Dendritic cell treated with granulocyte-macrophage colony-stimulating factor and Interleukin-4, amounts not matched to agents 40 ng/mL and 50 ng/mL, for 4 days (primary cell): Measurements from ENCODE around the gene ARIH1.

Source experiments
- H3K27ac Mint-ChIP-seq: one replicate; pipeline ENCODE4 v1.8.0; 2022; ENCODE audit warnings: mild to moderate bottlenecking, mixed read lengths
- H3K27me3 Mint-ChIP-seq: one replicate; pipeline ENCODE4 v1.8.0; 2022; ENCODE audit warnings: mild to moderate bottlenecking, mixed read lengths
- H3K36me3 Mint-ChIP-seq: one replicate; pipeline ENCODE4 v1.8.0; 2022; ENCODE audit warnings: low read depth, mixed read lengths
- H3K4me1 Mint-ChIP-seq: one replicate; pipeline ENCODE4 v1.8.0; 2022; ENCODE audit warnings: low read depth, mixed read lengths
- H3K4me3 Mint-ChIP-seq: one replicate; pipeline ENCODE4 v1.8.0; 2022; ENCODE audit warnings: mild to moderate bottlenecking, moderate library complexity, mixed read lengths
- H3K9me3 Mint-ChIP-seq: one replicate; pipeline ENCODE4 v1.8.0; 2022; ENCODE audit warnings: mixed read lengths
- intact Hi-C: fragments of 100-400 bp; cut with micrococcal nuclease; formaldehyde crosslinking; loops from one replicate; pipeline ENCODE4 v1.15.0; 2022

ARIH1 gene

DNA sequence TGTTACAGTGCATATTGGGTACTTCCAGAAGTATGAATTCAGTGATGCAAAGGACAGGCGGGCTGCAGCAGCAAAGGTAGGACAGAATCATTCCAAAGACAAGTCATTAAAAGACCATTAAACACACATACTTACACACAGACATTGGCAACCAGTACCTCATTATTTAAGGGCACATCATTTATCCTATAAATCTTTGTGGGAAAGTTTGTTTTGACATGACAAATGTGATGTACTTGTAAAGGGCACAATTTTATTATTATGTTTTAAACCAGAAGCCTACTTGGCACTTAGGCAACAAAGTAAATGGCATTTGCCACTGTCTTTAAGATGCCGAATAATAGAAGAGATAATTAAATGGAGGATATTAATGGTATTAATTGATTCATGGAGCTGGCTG is 22.7 kb downstream of the ARIH1 start:
- no peaks in the 10 kb centered on the region for H3K9me3 Mint-ChIP-seq
- no peaks in the 10 kb centered on the region for H3K27me3 Mint-ChIP-seq
- intact Hi-C loops = no loop called here
- no peak overlapping the region for H3K27ac Mint-ChIP-seq
- peaks cover 30% of the 10 kb centered on the region for H3K36me3 Mint-ChIP-seq
- no peak overlapping the region for H3K4me3 Mint-ChIP-seq
- H3K4me1 Mint-ChIP-seq = peaks cover 23% of the 10 kb centered on the region

DNA sequence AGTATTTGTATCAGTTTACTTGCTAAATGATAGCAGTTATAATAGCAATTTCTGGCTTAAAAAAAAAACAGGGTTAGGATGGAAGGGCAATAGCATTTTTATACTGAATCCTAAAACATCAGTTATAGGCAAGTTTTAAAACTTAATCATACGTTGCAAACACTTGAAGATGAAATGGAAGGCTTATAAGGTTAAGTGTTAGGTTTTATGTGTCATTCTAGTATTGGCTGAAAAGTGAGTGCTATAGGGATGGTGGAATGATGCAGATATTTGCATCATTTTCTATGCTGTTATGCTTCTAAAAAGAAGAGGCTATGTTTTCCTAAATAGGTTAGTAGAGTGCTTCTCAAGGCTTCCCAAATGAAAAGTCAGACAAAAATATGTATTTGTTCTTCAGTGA is 23.3 kb downstream of the ARIH1 start:
- H3K9me3 Mint-ChIP-seq = no peaks in the 10 kb centered on the region
- intact Hi-C loops = no loop called here
- no peak overlapping the region for H3K4me3 Mint-ChIP-seq
- H3K4me1 Mint-ChIP-seq = peaks cover 23% of the 10 kb centered on the region
- no peak overlapping the region for H3K27ac Mint-ChIP-seq
- peaks cover 30% of the 10 kb centered on the region for H3K36me3 Mint-ChIP-seq
- no peaks in the 10 kb centered on the region for H3K27me3 Mint-ChIP-seq

DNA sequence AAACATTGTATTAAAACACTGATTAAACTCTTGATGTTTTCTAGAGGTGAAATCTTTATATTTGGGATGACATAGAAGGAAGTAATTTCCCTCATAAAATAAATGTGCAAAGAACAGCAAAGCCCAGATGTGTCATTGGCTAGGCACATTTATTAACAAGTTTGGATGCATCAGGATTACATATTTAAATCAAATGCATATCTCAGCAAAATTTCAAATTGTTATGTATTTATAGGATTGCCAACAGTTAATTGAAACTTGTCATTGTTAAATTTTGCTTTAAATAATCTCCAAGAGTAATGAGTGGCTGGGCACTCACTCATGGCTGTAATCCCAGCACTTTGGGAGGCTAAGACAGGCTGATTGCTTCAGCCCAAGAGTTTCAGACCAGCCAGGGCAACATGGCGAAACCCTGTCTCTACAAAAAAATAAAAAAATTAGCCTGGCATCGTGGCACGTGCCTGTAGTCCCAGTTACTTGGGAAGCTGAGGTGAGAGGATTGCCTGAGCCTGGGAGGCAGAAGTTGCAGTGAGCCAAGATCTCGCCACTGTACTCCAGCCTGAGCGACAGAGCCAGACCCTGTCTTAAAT is 28.2 kb downstream of the ARIH1 start:
- Mint-ChIP-seq H3K9me3 (no peaks in the 10 kb centered on the region), H3K27ac (no peak overlapping the region), H3K27me3 (no peaks in the 10 kb centered on the region), H3K4me3 (no peak overlapping the region), H3K36me3 (peaks cover 29% of the 10 kb centered on the region), H3K4me1 (peaks cover 27% of the 10 kb centered on the region)
- intact Hi-C loops = no loop called here

DNA sequence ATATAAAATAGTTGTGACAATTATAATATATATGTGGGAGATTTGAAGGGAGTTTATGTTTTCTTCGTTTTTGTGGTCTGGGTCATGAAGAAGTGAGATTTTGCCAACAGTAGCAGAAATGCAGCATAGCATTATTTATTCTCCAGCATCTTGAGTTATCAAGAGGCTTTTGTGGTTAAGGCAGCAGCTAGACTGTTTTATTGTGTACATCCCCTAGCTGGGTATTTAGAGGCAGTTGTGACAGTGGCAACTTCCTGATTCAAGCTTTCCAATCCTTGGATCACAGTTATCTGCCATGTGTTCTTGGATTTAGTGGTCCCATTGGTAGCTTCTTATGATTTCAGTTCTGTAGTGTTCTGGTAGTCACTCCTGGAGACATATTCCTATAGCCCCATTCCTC is 29.0 kb downstream of the ARIH1 start:
- H3K27ac Mint-ChIP-seq = no peak overlapping the region
- no peaks in the 10 kb centered on the region for H3K9me3 Mint-ChIP-seq
- no peaks in the 10 kb centered on the region for H3K27me3 Mint-ChIP-seq
- intact Hi-C loops = no loop called here
- peaks cover 29% of the 10 kb centered on the region for H3K36me3 Mint-ChIP-seq
- peaks cover 27% of the 10 kb centered on the region for H3K4me1 Mint-ChIP-seq
- H3K4me3 Mint-ChIP-seq = no peak overlapping the region

DNA sequence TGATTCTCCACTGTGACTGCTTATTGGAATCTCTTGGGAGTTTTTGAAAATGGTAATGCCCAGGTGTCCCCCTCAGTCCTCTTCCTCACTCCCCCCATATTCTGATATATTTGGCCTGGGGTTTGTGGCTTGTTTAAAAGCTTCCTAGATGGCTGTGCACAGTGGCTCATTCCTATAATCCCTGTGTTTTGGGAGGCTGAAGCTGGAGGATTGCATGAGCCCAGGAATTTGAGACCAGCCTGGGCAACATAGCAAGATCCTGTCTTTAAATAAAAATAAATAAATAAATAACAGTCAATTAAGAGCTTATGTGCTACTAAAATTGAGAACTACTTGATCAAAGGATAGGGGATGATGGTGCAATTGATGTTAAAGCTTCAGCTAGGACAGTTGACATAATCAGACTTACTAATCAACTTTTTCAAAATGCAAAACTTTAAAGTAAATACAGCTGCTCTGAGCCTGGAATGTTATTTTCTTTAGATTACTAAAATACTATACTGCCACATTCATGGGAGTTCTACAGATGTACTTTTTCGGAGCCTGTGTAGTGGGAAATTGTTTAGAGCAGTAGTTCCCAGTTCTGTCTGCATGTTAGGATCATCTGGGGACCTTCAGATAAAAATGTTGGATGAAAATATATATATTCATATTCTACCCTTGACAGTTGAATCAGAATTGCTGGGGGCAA is 33.4 kb downstream of the ARIH1 start:
- peaks cover 38% of the 10 kb centered on the region for H3K4me1 Mint-ChIP-seq

DNA sequence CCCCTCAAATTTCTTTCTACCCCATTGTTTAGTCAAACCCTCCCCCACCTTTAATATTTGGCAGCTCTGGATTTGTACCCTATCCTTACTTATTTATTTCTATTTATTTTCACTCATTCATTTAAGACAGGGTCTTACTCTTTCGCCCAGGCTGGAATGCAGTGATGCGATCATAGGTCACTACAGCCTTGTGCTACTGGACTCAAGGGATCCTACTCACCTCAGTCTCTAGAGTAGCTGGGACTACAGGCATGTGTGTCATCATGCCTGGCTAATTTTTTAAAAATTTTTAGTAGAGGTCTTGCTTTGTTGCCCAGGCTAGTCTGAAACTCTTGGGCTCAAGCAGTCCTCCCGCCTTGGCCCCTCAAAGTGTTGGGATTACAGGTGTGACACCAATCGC is 35.4 kb downstream of the ARIH1 start:
- Mint-ChIP-seq H3K27ac (no peak overlapping the region), H3K9me3 (no peaks in the 10 kb centered on the region), H3K4me3 (no peak overlapping the region), H3K36me3 (peaks cover 9% of the 10 kb centered on the region), H3K27me3 (no peaks in the 10 kb centered on the region), H3K4me1 (peaks cover 28% of the 10 kb centered on the region)
- intact Hi-C loops = no loop called here

More for the DNA sequence above, 33.4 kb downstream of the ARIH1 start:
- intact Hi-C loops = no loop called here
- no peak overlapping the region for H3K4me3 Mint-ChIP-seq
- H3K36me3 Mint-ChIP-seq = peaks cover 6% of the 10 kb centered on the region
- no peaks in the 10 kb centered on the region for H3K27me3 Mint-ChIP-seq
- H3K9me3 Mint-ChIP-seq = no peaks in the 10 kb centered on the region
- H3K27ac Mint-ChIP-seq = no peak overlapping the region

DNA sequence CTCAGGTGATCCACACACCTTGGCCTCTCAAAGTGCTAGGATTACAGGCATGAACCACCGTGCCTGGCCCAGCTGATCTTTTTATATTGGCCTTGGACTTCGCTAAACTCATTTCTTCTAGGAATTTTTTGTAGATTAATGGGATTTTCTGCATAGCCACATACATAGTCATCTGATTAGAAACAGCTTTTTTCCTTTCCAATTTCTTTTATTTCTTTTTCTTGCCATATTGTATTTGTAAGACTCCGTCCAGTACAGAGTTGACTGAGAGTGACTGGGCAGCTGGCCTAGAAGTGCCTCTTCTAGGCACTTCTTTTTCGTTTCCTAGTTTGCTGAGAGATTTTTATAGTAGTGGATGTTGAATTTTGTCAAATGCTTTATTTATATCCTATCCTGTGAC is 37.4 kb downstream of the ARIH1 start:
- Mint-ChIP-seq H3K27me3 (no peaks in the 10 kb centered on the region), H3K36me3 (peaks cover 22% of the 10 kb centered on the region), H3K4me3 (no peak overlapping the region), H3K27ac (no peak overlapping the region), H3K9me3 (peaks cover 13% of the 10 kb centered on the region), H3K4me1 (peaks cover 32% of the 10 kb centered on the region)
- intact Hi-C loops = no loop called here

DNA sequence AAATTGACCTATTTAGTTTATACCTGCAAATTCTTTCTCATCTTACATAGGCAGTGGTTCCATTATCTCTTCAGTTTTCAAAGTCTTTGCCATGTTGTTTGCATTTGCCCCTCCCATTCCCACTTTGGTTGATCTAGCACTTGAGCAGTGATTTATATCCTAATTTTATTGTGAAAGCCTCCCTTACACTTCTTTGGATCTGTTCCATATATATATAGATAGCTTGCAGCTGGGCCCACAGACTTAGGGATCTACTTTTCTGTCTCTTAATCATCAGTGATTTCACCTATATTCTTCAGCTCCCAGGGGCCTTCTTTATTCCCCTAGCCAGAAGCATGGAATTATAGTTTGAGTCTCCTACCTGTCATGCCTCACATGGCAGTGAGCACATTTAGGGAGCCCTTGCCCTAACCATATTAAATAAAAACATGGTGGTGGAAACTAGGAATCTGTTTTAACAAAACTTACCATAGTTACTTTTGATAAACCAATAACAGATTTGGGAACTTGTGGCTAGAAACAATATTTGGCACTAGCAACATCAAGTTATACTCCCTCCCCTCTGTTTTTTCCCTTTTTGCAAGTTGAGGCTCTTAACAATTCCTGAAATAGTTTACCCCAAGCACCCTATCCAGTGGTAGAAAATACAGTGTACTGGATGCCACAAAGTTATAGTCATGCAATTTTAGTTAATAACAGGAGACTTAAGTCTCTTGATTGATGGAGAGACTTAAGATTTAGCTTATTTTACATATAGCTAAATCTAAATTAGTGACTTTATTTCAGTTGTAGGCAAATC is 41.7 kb downstream of the ARIH1 start:
- no peak overlapping the region for H3K4me3 Mint-ChIP-seq
- H3K4me1 Mint-ChIP-seq = peaks cover 33% of the 10 kb centered on the region
- peaks cover 16% of the 10 kb centered on the region for H3K9me3 Mint-ChIP-seq
- no peaks in the 10 kb centered on the region for H3K27me3 Mint-ChIP-seq
- H3K27ac Mint-ChIP-seq = peak overlapping the region; percentile 7
- intact Hi-C loops = no loop called here
- peaks cover 35% of the 10 kb centered on the region for H3K36me3 Mint-ChIP-seq

DNA sequence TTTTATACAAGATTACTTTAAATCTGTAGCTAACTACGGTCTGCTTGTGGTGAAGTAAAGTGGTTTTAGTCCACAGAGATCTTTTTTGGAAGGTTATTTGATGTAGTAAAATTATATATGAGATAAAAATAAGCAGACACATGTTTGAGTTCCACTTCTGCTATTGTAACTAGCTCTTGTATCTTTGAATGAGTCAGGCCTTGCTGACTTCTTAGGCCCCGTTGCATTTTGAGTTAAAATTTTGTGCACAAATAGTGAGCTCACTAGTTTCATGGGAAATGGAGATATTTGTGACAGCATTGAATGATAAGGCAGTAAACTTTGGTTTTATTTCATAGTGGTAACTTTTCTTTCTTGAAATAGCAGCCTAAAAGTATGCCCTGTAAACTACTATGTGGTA is 42.6 kb downstream of the ARIH1 start:
- Mint-ChIP-seq H3K27ac (peak overlapping the region; percentile 7), H3K4me1 (peaks cover 25% of the 10 kb centered on the region), H3K27me3 (no peaks in the 10 kb centered on the region), H3K9me3 (peaks cover 16% of the 10 kb centered on the region), H3K36me3 (peaks cover 45% of the 10 kb centered on the region), H3K4me3 (no peak overlapping the region)
- intact Hi-C loops = no loop called here

DNA sequence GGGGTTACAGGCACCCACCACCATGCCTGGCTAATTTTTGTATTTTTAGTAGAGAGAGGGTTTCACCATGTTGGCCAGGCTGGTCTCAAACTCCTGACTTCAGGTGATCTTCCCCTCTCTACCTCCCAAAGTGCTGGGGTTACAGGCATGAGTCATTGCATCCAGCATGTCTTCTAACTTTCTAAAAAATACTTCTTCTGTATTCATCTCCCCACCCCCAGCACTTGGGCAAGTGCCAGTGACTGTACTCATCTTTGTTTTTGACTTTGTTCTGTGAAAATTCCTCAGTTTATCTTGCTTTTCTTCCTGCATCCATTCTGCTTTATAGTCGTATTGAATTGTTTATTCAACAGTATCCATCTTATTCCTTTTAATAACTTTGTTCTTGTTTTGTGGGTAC is 47.6 kb downstream of the ARIH1 start:
- Mint-ChIP-seq H3K9me3 (peaks cover 2% of the 10 kb centered on the region), H3K4me3 (no peak overlapping the region), H3K4me1 (peaks cover under 1% of the 10 kb centered on the region), H3K27me3 (no peaks in the 10 kb centered on the region), H3K36me3 (peaks cover 40% of the 10 kb centered on the region), H3K27ac (no peak overlapping the region)
- intact Hi-C loops = no loop called here

DNA sequence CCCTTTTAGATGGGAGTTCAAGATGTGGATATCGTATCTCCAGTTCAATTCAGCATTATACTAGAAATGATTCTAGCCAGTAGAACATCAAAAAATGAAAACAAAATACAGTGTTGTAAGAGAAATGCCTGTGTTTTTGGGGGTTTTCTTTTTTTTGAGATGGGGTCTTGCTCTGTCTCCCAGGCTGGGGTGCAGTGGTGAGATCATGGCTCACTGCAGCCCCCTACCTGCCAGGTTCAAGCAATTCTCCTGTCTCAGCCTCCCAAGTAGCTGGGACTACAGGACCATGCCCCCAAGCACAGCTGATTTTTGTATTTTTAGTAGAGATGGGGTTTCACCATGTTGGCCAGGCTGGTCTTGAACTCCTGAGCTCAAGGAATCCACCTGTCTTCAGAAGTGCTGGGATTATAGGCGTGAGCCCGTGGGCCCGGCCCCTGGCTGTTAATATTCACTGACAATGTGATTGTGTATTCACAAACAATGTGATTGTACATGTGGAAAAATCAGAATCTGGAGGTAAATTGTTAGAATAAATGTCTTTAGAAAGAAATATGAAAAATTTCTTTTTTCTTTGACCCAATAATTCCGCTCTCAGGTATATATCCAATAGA is 59.0 kb downstream of the ARIH1 start:
- no peak overlapping the region for H3K4me3 Mint-ChIP-seq
- intact Hi-C loops = no loop called here
- H3K9me3 Mint-ChIP-seq = no peaks in the 10 kb centered on the region
- peaks cover 12% of the 10 kb centered on the region for H3K36me3 Mint-ChIP-seq
- no peaks in the 10 kb centered on the region for H3K27me3 Mint-ChIP-seq
- peaks cover 11% of the 10 kb centered on the region for H3K4me1 Mint-ChIP-seq
- H3K27ac Mint-ChIP-seq = no peak overlapping the region

DNA sequence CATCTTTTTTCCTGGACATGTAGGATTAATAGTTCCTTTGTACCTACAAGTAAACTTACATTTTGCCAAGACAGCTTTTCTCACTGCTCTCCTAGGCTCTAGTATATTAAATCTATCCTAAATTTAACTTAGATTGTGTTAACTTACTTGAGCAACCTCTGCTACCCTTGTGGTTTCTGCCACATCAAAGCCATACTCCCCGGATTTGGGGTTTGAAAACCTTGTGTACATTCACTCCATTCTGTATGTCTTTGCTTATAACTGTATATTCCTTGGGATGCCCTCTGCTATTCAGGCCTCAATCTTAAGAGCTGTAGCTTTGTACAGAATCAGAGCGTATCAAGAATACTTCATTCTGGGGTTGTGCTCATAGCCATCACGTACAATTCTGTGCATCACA is 60.4 kb downstream of the ARIH1 start:
- Mint-ChIP-seq H3K27ac (no peak overlapping the region), H3K4me3 (no peak overlapping the region), H3K27me3 (no peaks in the 10 kb centered on the region), H3K36me3 (peaks cover 13% of the 10 kb centered on the region), H3K9me3 (peaks cover 8% of the 10 kb centered on the region), H3K4me1 (peaks cover 8% of the 10 kb centered on the region)
- intact Hi-C loops = no loop called here

DNA sequence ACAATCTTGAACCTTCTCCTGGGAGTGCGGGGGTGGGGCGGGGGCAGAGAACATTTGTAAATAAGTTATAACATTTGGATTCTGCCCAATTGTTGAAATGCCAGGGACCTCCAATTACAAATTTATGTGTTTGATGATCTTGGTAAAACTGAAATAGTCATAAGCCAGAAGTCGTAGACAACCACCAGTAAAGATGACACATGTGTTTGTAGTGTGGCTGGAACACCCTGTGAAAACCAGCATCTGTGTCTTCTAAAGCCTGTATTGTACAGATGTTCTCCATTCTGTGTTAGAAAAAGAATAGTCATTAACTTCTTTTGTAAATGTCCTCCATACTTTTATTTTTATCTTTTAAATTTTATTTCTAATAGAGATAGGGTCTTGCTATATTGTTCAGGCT is 61.8 kb downstream of the ARIH1 start:
- H3K9me3 Mint-ChIP-seq = peaks cover 18% of the 10 kb centered on the region
- H3K27ac Mint-ChIP-seq = no peak overlapping the region
- no peak overlapping the region for H3K4me3 Mint-ChIP-seq
- intact Hi-C loops = no loop called here
- H3K27me3 Mint-ChIP-seq = no peaks in the 10 kb centered on the region
- peaks cover 23% of the 10 kb centered on the region for H3K36me3 Mint-ChIP-seq
- H3K4me1 Mint-ChIP-seq = no peaks in the 10 kb centered on the region

DNA sequence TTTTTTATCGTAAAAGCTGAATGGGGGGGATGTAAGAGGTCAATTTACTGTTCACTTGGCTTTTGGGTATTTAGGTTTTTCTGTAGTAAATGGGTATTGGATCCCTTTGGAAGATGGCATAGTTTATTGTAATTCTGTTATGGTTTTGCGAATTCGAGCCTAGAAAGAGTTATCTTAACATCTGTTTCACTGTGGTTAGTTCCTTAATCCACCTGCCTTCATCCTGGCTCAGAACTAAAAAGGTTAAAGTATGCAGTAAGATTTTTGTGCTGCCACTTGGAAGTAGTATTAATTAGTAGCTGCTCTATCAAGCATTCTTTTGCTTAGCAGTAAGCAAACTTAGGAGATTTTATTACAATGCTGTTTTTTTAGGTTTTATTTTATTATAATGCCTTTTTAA is 62.4 kb downstream of the ARIH1 start:
- peaks cover 1% of the 10 kb centered on the region for H3K4me1 Mint-ChIP-seq
- H3K27ac Mint-ChIP-seq = no peak overlapping the region
- intact Hi-C loops = no loop called here
- H3K27me3 Mint-ChIP-seq = no peaks in the 10 kb centered on the region
- no peak overlapping the region for H3K4me3 Mint-ChIP-seq
- peaks cover 29% of the 10 kb centered on the region for H3K36me3 Mint-ChIP-seq
- peaks cover 24% of the 10 kb centered on the region for H3K9me3 Mint-ChIP-seq
